NCI-H146 treated with DMSO at 0.1 percent for 48 hours (cell line): ENCODE measurements around the gene PDS5B.
"Not testable (repeated sequence)": the region's sequence is repeated elsewhere in the genome, so short reads cannot be mapped to it uniquely, and the experiment has no call there.

ENCODE experiments used
- DNase-seq: peaks from one replicate; lab custom pipeline; 2025; ENCODE audit not compliant: unreplicated experiment; lab: John Stamatoyannopoulos, UW

The PDS5B gene

DNA sequence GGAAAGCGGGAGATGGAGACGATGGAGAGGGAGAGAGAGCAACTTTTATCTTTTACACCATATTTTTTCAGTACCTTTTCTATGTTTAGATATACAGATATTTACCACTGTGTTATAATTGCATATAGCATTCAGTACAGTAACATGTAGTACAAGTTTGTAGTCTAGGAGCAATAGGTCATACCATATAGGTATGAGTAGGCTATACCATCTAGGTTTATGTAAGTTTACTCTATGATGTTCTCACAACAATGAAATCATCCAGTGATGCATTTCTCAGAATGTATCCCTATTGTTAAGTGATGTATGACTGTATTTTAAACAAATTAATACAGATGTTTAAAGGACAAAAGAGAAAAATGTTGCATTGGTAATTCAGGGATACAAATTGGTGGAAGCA, 136.1 kb downstream of the PDS5B start:
- no peak for DNase-seq

DNA sequence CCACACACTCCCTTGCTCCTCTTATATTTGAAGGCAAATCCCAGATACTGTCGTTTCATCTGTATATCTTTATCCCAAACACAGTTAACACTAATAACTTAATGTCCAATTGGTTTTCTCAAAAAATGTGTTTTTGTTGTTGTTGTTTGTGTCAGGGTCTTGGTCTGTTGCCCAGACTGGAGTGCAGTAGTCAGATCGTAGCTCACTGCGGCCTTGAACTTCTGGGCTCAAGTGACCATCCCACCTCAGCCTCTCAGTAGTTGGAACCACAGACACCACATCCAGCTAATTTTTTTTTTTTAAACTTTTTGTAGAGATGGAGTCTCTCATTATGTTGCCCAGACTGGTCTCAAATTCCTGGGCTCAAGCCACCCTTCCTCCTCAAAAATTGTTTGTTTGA, 137.7 kb downstream of the PDS5B start:
- no peak for DNase-seq

DNA sequence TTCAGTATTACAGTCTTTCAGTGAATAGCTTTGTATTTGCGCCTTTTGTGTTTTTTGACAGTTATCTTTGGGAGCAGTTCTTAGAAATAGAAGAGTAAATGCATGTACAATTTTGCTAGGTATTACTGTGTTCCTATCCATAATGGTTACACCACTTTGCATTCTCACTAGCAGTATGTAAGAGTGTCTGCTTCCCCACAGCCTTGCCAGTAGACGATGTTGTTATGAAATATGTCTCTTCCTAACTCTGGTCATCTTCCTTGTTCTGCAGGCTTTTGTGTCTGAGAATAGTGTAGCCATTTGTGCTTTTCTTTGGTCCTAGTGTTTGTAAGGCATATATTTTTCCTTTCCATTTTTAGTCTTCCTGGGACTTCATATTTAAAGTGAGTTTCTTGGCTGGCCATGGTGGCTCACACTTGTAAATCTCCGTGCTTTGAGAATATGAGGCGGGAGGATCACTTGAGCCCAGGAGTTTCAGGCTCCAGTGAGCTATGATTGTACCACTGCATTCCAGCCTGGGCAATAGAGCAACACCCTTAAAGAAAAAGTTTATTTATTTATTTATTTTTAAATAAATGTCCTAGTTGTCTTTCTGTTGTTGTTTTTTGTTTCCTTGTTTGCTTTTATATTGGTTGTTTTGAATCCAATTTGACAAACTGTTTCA, 140.3 kb downstream of the PDS5B start:
- DNase-seq: no peak

DNA sequence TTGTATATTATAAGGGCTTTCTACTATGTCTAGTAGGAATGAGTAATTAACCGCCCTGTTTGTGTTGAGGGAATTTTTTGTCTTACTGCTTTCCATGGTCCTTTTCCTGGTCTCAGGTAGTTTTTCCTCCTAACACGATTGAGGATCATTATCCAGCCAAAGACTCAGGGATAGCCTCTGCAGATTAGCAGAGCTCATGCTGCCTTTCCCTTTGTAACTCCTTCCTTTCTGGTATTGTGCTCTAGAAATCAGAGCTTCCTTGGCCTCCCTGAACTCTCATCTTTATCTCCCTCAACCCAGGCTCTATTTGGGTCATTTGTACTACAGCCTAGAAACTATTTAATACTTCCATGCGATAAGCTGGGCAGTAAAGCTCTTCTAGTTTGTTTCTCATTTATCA, 142.1 kb downstream of the PDS5B start:
- DNase-seq: no peak

DNA sequence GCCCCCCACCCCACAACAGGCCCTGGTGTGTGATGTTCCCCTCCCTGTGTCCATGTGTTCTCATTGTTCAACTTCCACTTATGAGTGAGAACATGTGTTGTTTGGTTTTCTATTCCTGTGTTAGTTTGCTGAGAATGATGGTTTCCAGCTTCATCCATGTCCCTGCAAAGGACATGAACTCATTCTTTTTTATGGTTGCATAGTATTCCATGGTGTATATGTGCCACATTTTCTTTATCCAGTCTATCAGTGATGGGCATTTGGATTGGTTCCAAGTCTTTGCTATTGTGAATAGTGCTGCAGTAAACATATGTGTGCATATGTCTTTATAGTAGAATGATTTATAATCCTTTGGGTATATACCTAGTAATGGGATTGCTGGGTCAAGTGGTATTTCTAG, 142.8 kb downstream of the PDS5B start:
- not testable (repeated sequence) for DNase-seq

DNA sequence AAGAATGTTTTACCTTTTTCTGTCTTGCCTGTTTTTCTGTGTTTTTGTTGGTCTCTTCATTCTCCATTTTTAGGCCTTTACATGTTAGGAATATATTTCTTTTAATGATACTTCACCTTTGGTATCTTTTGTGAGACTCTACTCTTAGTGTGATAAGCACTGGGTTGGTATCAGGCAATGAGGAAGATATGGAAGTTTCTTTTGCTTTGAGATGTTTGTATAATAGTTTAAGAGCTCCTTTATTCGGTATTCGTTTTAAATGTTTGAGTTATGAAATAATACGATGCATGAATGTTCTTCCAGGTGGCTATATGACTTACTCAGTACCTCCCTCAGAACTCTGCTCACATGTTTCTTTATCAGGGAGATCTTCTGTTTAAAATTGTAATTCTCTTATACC, 144.8 kb downstream of the PDS5B start:
- DNase-seq: no peak

DNA sequence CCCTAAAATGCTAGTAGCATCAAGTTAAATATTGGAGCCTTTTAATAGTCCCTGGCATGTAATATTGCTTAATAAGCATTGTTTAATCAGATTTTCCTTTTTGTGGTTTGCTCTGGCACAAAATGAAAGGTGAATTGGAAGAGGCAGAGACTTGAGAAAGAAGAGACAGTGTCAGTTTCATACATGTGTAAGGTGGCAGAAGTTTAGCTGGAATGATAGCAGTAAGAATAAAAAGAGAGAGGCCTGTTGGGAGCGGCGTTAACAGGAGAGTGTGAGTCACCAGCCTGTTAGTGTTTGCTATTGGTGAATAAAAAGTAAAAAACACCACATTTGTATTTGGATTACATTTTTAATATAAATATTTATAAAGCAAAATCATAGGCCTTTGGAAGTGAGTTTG, 145.3 kb downstream of the PDS5B start:
- no peak for DNase-seq

DNA sequence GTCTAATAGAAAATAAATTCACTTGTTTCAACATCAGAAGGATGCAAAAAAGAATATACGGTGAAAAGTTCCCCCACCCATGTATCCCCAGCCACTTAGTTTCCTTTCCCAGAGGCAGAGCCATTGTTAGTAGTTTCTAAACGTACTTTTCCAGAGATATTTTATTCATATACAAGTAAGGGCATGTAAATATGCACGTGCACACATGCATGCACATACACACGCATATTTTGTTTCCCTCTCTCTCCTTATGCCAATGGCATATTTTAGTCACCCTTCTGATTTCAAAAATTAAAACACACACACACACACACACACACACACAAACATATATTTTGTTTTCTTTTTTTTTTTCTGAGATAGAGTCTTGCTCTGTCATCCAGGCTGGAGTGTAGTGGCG, 147.4 kb downstream of the PDS5B start:
- DNase-seq: no peak

DNA sequence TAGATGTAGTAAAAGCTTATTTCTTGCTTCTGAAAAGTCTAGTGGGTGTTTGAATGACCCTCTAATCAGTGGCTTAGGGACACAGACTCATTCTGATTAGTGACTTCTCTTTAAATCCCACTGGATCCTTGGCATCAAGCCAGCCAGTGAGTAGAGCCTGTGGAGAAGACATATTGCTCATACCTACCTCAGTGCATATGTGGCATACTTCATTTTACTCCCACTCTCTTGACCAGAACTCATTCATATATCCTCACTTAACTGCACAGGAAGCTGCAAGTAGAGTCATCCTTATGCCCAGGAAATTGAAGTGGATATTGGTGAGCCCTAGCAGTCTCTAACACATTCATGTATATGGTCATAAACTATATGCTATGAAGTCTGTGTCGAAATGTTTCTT, 148.3 kb downstream of the PDS5B start:
- DNase-seq: no peak

DNA sequence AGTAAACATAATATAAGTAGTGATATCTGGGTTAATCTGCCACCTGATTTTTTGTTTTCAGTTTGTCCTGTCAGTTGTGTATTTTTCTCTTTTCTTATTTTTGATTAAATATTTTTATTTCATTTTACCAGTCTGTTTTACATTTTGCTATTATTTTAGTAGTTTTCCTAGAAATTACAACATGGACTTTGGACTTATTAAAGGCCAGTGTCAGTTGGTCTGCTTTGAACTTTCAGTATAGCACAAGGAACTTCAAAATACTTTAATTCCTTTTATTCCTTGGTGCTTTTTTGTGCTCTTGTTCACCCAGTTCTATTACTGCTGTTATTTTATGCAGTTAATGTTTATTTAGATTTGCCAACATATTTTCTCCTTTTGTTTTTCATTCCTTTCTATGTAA, 149.6 kb downstream of the PDS5B start:
- DNase-seq: no peak

DNA sequence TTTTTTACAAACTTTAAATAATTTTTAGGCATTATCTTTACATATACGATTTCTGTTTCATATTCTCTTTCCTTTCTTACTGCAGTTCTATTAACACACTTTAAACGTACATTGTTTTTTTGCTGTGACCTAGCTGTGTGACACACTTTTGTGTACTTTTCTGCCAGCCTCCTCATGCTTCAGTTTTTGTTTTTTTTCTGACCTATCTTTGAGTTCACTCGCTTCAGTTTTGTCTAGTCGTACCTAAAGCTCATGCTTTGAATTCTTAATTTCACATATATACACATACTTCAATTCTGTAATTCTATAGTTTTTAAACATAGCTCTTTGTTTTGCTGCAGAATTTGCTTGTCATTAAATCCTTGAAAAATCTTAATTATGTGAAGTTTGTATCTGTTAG, 150.4 kb downstream of the PDS5B start:
- DNase-seq: no peak

DNA sequence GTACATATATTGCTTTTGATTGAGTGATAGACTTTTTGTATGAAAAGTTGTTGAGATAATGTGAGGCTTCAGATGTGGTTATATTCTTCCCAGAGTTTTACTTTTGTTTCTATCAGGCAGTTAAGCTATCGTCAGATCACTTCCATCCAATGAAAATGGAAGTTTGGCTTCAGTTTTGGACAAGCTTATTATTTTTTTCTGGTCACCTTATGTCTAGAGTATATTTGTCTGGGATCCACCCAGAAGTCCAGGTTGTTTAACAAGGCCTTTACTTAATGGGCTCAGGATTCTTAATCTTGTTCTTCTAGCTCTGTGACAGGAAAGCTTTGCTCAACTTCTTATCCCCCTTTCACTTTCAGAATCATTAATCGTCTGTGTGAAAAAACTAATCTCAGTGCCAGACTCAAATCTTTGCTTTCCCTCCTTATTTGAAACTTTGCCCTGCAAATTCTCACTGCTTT, 150.9 kb downstream of the PDS5B start:
- no peak for DNase-seq

DNA sequence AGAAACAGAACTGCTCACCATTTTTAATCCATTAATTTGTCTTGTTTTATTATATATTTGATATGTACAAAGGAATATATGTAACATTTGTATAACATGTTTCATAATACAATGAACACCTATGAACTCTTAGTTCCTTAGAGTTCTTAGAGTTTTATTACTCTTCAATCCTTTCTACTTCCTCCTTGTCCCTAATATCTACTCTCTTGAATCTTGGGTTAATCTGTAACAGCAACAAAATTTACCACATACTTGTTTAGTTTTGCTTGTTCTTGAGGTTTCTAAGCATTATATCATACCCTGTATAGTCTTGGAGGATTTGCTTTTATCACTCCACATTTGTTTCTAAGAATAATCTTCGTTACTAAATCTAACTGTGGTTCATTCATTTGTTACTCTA, 151.4 kb downstream of the PDS5B start:
- no peak for DNase-seq

DNA sequence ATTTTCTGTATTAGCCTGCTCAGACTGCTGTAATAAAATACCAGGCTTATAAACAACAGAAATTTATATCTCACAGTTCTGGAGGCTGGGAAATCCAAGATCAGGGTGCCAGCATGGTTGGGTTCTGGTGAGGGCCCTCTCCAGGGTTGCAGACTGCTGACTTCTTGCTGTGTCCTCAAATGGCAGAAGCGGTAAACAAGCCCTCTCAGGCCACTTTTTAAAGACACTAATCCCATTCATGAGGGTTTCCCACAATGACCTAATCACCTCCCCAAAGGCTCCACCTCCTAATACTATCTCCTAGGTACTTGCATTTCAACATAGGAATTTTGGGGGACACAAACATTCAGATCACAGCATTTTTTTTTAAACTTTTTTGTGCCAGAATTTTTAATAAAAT, 159.3 kb downstream of the PDS5B start:
- DNase-seq: no peak

DNA sequence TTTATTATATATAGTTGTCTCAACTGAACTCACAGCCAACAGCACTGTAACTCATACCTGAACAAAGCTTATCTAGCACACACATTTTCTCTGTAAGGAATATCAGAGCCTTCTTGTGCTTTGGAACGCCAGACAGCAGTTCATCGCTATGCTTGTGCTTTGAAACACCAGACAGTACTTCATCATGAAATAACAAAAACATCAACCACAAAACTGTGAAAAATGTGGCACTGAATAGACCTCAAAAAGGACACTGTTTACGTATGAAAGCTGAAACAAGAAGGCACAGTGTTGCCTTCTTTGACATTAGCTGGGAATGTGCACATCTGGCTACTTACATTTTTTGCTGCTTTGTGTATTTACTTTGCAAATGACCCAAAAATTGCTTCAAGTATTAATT, 160.2 kb downstream of the PDS5B start:
- no peak for DNase-seq

DNA sequence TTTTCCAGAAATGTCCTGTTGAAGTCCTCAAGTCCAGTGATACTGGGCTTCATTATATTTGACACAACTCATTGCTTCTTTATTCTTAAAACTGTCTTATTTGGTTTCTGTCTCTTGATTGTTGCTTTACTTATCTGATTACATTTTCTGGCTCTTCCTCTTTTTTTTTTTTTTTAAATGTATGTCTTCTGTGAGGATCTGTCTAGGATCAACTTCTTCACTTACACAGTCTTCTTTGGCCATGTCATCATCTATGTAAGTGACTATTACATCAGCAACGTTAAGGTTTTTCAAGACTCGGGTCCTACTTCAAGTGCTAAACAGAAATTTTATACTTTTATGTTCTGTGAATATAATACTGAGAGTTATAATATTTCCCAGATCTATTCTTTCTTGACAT, 162.1 kb downstream of the PDS5B start:
- no peak for DNase-seq

DNA sequence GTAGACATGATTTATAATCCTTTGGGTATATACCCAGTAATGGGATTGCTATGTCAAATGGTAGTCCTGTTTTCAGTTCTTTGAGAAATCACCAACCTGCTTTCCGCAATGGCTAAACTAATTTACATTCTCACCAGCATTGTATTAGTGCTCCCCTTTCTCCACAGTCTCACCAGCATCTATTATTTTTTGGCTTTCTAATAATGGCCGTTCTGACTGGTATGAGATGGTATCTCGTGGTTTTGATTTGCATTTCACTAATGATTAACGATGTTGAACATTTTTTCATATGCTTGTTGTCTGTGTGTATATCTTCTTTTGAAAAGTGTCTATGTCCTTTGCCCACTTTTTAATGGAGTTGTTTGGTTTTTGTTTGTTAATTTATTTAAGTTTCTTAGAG, 165.1 kb downstream of the PDS5B start:
- no peak for DNase-seq

DNA sequence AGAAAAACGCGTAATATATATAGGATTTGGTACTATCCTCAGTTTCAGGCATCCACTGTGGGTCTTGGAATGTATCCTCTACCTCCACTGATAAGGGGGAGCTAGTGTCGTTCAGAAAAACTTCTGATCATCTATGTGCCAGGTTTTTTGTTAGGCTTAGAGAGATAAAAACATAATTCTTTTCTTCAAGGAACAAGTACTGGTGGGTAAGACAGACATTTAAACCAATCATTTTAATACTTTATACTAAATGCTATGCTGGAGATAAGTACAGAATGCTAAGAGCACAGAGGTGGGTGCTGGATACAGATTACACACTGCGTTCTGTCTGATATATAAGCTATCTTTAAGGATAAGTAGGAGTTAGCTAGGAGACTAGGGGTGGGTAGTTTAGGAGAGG, 166.1 kb downstream of the PDS5B start:
- DNase-seq: no peak

DNA sequence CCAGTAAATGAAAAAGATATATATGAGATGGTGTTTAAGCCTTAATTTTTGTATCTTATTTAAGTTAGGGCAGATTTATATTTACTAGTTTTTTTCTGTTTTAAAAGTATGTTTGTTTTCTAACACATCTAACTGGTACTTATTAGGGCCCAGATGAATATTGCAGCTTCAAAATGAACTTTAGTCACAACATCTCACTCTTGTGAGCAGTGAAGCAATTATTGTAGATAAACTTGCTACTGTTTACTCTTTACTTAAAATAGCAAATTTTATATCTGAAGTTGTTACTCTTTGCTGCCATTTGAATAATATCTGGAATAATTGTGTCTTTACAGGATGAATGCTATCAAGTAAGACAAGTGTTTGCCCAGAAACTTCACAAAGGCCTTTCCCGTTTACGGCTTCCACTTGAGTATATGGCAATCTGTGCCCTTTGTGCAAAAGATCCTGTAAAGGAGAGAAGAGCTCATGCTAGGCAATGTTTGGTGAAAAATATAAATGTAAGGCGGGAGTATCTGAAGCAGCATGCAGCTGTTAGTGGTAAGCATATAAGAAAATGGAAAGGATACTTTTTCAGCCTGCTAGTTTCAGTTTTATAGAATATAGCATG, 166.8 kb downstream of the PDS5B start:
- DNase-seq: no peak

DNA sequence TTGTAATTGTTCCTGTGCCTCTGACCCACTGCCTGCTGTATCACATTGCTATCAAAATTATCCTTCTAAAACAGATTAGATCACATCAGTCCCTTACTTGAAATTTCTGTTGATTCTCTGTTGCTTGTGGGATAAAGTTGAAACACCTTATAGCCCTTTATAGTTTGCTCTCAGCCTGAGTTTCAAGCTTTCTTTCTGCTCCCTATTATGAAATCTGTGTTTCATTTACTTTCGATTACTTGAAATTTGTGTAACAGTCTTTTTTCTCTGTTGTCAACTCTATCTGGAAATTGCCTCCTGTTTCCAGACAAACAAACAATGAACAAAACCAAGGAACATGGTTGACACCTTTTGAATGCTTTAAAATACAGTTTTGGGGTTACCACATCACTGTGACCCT, 167.9 kb downstream of the PDS5B start:
- no peak for DNase-seq

DNA sequence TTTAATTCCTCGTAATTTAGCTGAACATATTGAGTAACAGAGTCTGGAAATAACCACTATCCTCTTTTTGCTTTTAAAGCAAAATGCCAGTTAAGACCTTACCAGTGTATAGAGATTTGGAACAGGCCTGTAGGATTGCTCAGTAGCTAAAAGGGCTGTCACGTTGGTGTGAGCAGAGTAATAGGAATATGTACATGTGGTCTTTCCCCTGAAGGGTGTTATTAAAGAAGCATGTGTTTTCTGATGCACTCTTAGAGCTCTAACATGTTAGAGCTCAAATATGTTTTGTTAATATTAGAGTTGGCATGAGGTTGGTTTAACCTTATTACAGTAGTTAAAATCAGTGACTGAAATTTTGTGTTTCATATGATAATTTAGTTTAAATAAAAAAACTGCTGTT, 172.9 kb downstream of the PDS5B start:
- DNase-seq: no peak

DNA sequence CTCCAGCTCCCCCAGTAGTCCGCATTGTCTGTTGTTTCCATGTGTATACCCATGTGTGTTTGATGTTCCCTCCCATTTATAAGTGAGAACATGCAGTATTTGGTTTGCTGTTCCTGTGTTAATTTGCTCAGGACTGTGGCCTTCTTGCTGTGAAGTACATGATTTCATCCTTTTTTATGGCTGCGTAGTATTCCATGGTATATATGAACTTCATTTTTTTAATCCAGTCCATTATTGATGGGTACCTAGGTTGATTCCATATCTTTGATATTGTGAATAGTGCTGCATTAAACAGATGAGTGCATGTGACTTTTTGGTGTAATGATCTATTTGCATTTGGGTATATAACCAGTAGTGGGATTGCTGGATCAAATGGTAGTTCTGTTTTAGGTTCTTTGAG, 175.2 kb downstream of the PDS5B start:
- DNase-seq: no peak

DNA sequence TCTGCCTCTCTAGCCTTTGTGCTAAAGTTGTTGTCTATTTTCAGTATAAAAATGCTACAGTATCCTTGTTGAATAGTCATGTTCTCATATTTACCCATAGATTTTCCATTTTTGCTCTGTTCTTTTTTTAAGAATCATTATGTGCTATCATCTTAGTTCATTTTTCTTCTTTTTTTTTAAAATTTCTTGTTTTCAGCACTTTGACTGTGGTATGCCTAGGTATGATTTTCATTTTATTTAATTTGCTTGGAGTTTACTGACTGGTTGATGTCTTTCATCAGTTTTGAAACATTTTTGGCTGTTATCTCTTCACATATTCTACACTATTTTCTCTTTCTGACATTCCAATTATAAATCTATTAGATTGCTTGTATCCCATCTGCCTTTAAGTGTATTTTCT, 192.9 kb downstream of the PDS5B start:
- no peak for DNase-seq
